ENCODE measurements around the gene SSBP2.

Gene SSBP2

GRCh38 chr5:81783401-81783800 lies 32.5 kb upstream of the SSBP2 start:
- Histone ChIP-seq H3K27ac (ENCODE audit: low read depth, low read length) (no peak overlapping the region), H3K4me1 (ENCODE audit: control insufficient read depth in 1 of 2, insufficient read depth in 2 of 2, low read length in 2 of 2) (peaks cover 17 to 23% of the 10 kb centered on the region in 2 donors), H3K9me3 (ENCODE audit: control insufficient read depth in 1 of 2, low read length in 2 of 2) (no peaks in the 10 kb centered on the region), H3K27me3 (ENCODE audit: control insufficient read depth in 1 of 2, insufficient read depth in 2 of 2, low read length in 2 of 2) (no peaks in the 10 kb centered on the region), H3K4me3 (ENCODE audit: low read depth in 1 of 2, low read length in 2 of 2) (no peak overlapping the region), H3K36me3 (ENCODE audit: control insufficient read depth in 1 of 2, insufficient read depth in 2 of 2, low read length in 2 of 2) (no peaks in the 10 kb centered on the region), H3K9ac (ENCODE audit: low read depth in 1 of 2, low read length in 2 of 2) (no peak overlapping the region)

GRCh38 chr5:81782811-81783210 lies 31.9 kb upstream of the SSBP2 start:
- Histone ChIP-seq H3K4me3 (ENCODE audit: low read depth in 1 of 2, low read length in 2 of 2) (no peak overlapping the region), H3K27me3 (ENCODE audit: control insufficient read depth in 1 of 2, insufficient read depth in 2 of 2, low read length in 2 of 2) (no peaks in the 10 kb centered on the region), H3K9ac (ENCODE audit: low read depth in 1 of 2, low read length in 2 of 2) (no peak overlapping the region), H3K4me1 (ENCODE audit: control insufficient read depth in 1 of 2, insufficient read depth in 2 of 2, low read length in 2 of 2) (peaks cover 16 to 18% of the 10 kb centered on the region in 2 donors), H3K27ac (ENCODE audit: low read depth, low read length) (no peak overlapping the region), H3K9me3 (ENCODE audit: control insufficient read depth in 1 of 2, low read length in 2 of 2) (no peaks in the 10 kb centered on the region), H3K36me3 (ENCODE audit: control insufficient read depth in 1 of 2, insufficient read depth in 2 of 2, low read length in 2 of 2) (no peaks in the 10 kb centered on the region)

- peaks cover 14 to 19% of the 10 kb centered on the region in 2 donors for H3K4me1 ChIP-seq (ENCODE audit: control insufficient read depth in 1 of 2, insufficient read depth in 2 of 2, low read length in 2 of 2)
- H3K9ac ChIP-seq (ENCODE audit: low read depth in 1 of 2, low read length in 2 of 2), result peak overlapping the region in 1 of 2 donors; percentile 58
- no peaks in the 10 kb centered on the region for H3K27me3 ChIP-seq (ENCODE audit: control insufficient read depth in 1 of 2, insufficient read depth in 2 of 2, low read length in 2 of 2)
- peak overlapping the region in 1 of 2 donors; percentile 67 for H3K4me3 ChIP-seq (ENCODE audit: low read depth in 1 of 2, low read length in 2 of 2)
- H3K9me3 ChIP-seq (ENCODE audit: control insufficient read depth in 1 of 2, low read length in 2 of 2), result no peaks in the 10 kb centered on the region
- no peaks in the 10 kb centered on the region for H3K36me3 ChIP-seq (ENCODE audit: control insufficient read depth in 1 of 2, insufficient read depth in 2 of 2, low read length in 2 of 2)
- no peak overlapping the region for H3K27ac ChIP-seq (ENCODE audit: low read depth, low read length)
These were observed 29.0 kb upstream of the SSBP2 start for GRCh38 chr5:81779916-81780266.

GRCh38 chr5:81779125-81779915 lies 28.4 kb upstream of the SSBP2 start:
- peak overlapping the region; percentile 59 to 67 for H3K4me3 ChIP-seq (ENCODE audit: low read depth in 1 of 2, low read length in 2 of 2)
- H3K4me1 ChIP-seq (ENCODE audit: control insufficient read depth in 1 of 2, insufficient read depth in 2 of 2, low read length in 2 of 2), result peaks cover 14 to 19% of the 10 kb centered on the region in 2 donors
- no peaks in the 10 kb centered on the region for H3K27me3 ChIP-seq (ENCODE audit: control insufficient read depth in 1 of 2, insufficient read depth in 2 of 2, low read length in 2 of 2)
- no peaks in the 10 kb centered on the region for H3K9me3 ChIP-seq (ENCODE audit: control insufficient read depth in 1 of 2, low read length in 2 of 2)
- H3K36me3 ChIP-seq (ENCODE audit: control insufficient read depth in 1 of 2, insufficient read depth in 2 of 2, low read length in 2 of 2), result no peaks in the 10 kb centered on the region
- H3K9ac ChIP-seq (ENCODE audit: low read depth in 1 of 2, low read length in 2 of 2), result peak overlapping the region; percentile 29 to 58
- H3K27ac ChIP-seq (ENCODE audit: low read depth, low read length), result peak overlapping the region; percentile 63

GRCh38 chr5:81778642-81779041 lies 27.7 kb upstream of the SSBP2 start:
- Histone ChIP-seq H3K27me3 (ENCODE audit: control insufficient read depth in 1 of 2, insufficient read depth in 2 of 2, low read length in 2 of 2) (no peaks in the 10 kb centered on the region), H3K36me3 (ENCODE audit: control insufficient read depth in 1 of 2, insufficient read depth in 2 of 2, low read length in 2 of 2) (no peaks in the 10 kb centered on the region), H3K4me3 (ENCODE audit: low read depth in 1 of 2, low read length in 2 of 2) (peak overlapping the region; percentile 59 to 67), H3K27ac (ENCODE audit: low read depth, low read length) (peak overlapping the region; percentile 17), H3K9ac (ENCODE audit: low read depth in 1 of 2, low read length in 2 of 2) (peak overlapping the region; percentile 29 to 58), H3K9me3 (ENCODE audit: control insufficient read depth in 1 of 2, low read length in 2 of 2) (no peaks in the 10 kb centered on the region), H3K4me1 (ENCODE audit: control insufficient read depth in 1 of 2, insufficient read depth in 2 of 2, low read length in 2 of 2) (peaks cover 14 to 19% of the 10 kb centered on the region in 2 donors)

GRCh38 chr5:81776258-81776657 lies 25.4 kb upstream of the SSBP2 start:
- no peak overlapping the region for H3K4me3 ChIP-seq (ENCODE audit: low read depth in 1 of 2, low read length in 2 of 2)
- no peak overlapping the region for H3K27ac ChIP-seq (ENCODE audit: low read depth, low read length)
- no peaks in the 10 kb centered on the region for H3K36me3 ChIP-seq (ENCODE audit: control insufficient read depth in 1 of 2, insufficient read depth in 2 of 2, low read length in 2 of 2)
- no peak overlapping the region for H3K9ac ChIP-seq (ENCODE audit: low read depth in 1 of 2, low read length in 2 of 2)
- H3K9me3 ChIP-seq (ENCODE audit: control insufficient read depth in 1 of 2, low read length in 2 of 2), result no peaks in the 10 kb centered on the region
- H3K27me3 ChIP-seq (ENCODE audit: control insufficient read depth in 1 of 2, insufficient read depth in 2 of 2, low read length in 2 of 2), result no peaks in the 10 kb centered on the region
- H3K4me1 ChIP-seq (ENCODE audit: control insufficient read depth in 1 of 2, insufficient read depth in 2 of 2, low read length in 2 of 2), result peaks cover 14 to 19% of the 10 kb centered on the region in 2 donors

GRCh38 chr5:81774374-81774773 lies 23.5 kb upstream of the SSBP2 start:
- no peaks in the 10 kb centered on the region for H3K36me3 ChIP-seq (ENCODE audit: control insufficient read depth in 1 of 2, insufficient read depth in 2 of 2, low read length in 2 of 2)
- no peak overlapping the region for H3K9ac ChIP-seq (ENCODE audit: low read depth in 1 of 2, low read length in 2 of 2)
- H3K4me3 ChIP-seq (ENCODE audit: low read depth in 1 of 2, low read length in 2 of 2), result no peak overlapping the region
- peaks cover 8 to 16% of the 10 kb centered on the region in 2 donors for H3K4me1 ChIP-seq (ENCODE audit: control insufficient read depth in 1 of 2, insufficient read depth in 2 of 2, low read length in 2 of 2)
- no peak overlapping the region for H3K27ac ChIP-seq (ENCODE audit: low read depth, low read length)
- H3K27me3 ChIP-seq (ENCODE audit: control insufficient read depth in 1 of 2, insufficient read depth in 2 of 2, low read length in 2 of 2), result no peaks in the 10 kb centered on the region
- H3K9me3 ChIP-seq (ENCODE audit: control insufficient read depth in 1 of 2, low read length in 2 of 2), result no peaks in the 10 kb centered on the region

GRCh38 chr5:81773574-81773973 lies 22.7 kb upstream of the SSBP2 start:
- Histone ChIP-seq H3K9me3 (ENCODE audit: control insufficient read depth in 1 of 2, low read length in 2 of 2) (no peaks in the 10 kb centered on the region), H3K4me3 (ENCODE audit: low read depth in 1 of 2, low read length in 2 of 2) (no peak overlapping the region), H3K36me3 (ENCODE audit: control insufficient read depth in 1 of 2, insufficient read depth in 2 of 2, low read length in 2 of 2) (no peaks in the 10 kb centered on the region), H3K27me3 (ENCODE audit: control insufficient read depth in 1 of 2, insufficient read depth in 2 of 2, low read length in 2 of 2) (no peaks in the 10 kb centered on the region), H3K27ac (ENCODE audit: low read depth, low read length) (no peak overlapping the region), H3K4me1 (ENCODE audit: control insufficient read depth in 1 of 2, insufficient read depth in 2 of 2, low read length in 2 of 2) (peaks cover 6 to 10% of the 10 kb centered on the region in 2 donors), H3K9ac (ENCODE audit: low read depth in 1 of 2, low read length in 2 of 2) (no peak overlapping the region)

GRCh38 chr5:81773161-81773560 lies 22.3 kb upstream of the SSBP2 start:
- H3K9me3 ChIP-seq (ENCODE audit: control insufficient read depth in 1 of 2, low read length in 2 of 2), result no peaks in the 10 kb centered on the region
- no peak overlapping the region for H3K4me3 ChIP-seq (ENCODE audit: low read depth in 1 of 2, low read length in 2 of 2)
- H3K27ac ChIP-seq (ENCODE audit: low read depth, low read length), result no peak overlapping the region
- H3K4me1 ChIP-seq (ENCODE audit: control insufficient read depth in 1 of 2, insufficient read depth in 2 of 2, low read length in 2 of 2), result peaks cover 3 to 6% of the 10 kb centered on the region in 2 donors
- H3K27me3 ChIP-seq (ENCODE audit: control insufficient read depth in 1 of 2, insufficient read depth in 2 of 2, low read length in 2 of 2), result no peaks in the 10 kb centered on the region
- H3K36me3 ChIP-seq (ENCODE audit: control insufficient read depth in 1 of 2, insufficient read depth in 2 of 2, low read length in 2 of 2), result no peaks in the 10 kb centered on the region
- no peak overlapping the region for H3K9ac ChIP-seq (ENCODE audit: low read depth in 1 of 2, low read length in 2 of 2)

- Histone ChIP-seq H3K4me1 (ENCODE audit: control insufficient read depth in 1 of 2, insufficient read depth in 2 of 2, low read length in 2 of 2) (peaks cover 3 to 6% of the 10 kb centered on the region in 2 donors), H3K4me3 (ENCODE audit: low read depth in 1 of 2, low read length in 2 of 2) (no peak overlapping the region), H3K9ac (ENCODE audit: low read depth in 1 of 2, low read length in 2 of 2) (no peak overlapping the region), H3K27ac (ENCODE audit: low read depth, low read length) (no peak overlapping the region), H3K27me3 (ENCODE audit: control insufficient read depth in 1 of 2, insufficient read depth in 2 of 2, low read length in 2 of 2) (no peaks in the 10 kb centered on the region), H3K9me3 (ENCODE audit: control insufficient read depth in 1 of 2, low read length in 2 of 2) (no peaks in the 10 kb centered on the region), H3K36me3 (ENCODE audit: control insufficient read depth in 1 of 2, insufficient read depth in 2 of 2, low read length in 2 of 2) (no peaks in the 10 kb centered on the region)
These were observed 21.6 kb upstream of the SSBP2 start for GRCh38 chr5:81772488-81772887.
